IPS-20b (cell line): ENCODE data around the gene RING1.

Source experiments
- H3K27ac ChIP-seq: one replicate; pipeline ENCODE4 v1.5.1; 2013; ENCODE audit warnings: low read length
- H3K27me3 ChIP-seq: 2 replicates; pipeline ENCODE4 v1.6.1; 2013; ENCODE audit warnings: mild to moderate bottlenecking, low read length, inconsistent platforms; ENCODE audit not compliant: insufficient read depth
- H3K36me3 ChIP-seq: 2 replicates; pipeline ENCODE4 v1.6.1; 2013; ENCODE audit warnings: low read depth, mild to moderate bottlenecking, inconsistent platforms, low read length, moderate library complexity; ENCODE audit not compliant: insufficient read depth
- H3K4me1 ChIP-seq: 2 replicates; pipeline ENCODE4 v1.6.1; 2013; ENCODE audit warnings: mild to moderate bottlenecking, control low read depth, inconsistent platforms, low read length, moderate library complexity; ENCODE audit not compliant: insufficient read depth
- H3K4me3 ChIP-seq: 2 replicates; pipeline ENCODE4 v1.5.1; 2013; ENCODE audit warnings: mild to moderate bottlenecking, low read length, inconsistent platforms
- H3K9ac ChIP-seq: 2 replicates; pipeline ENCODE4 v1.6.1; 2013; ENCODE audit warnings: low read depth, mild to moderate bottlenecking, inconsistent platforms, low read length, moderate library complexity
- H3K9me3 ChIP-seq: 2 replicates; pipeline ENCODE4 v1.6.1; 2013; ENCODE audit warnings: mild to moderate bottlenecking, low read depth, low read length, inconsistent platforms; ENCODE audit not compliant: insufficient read depth

The RING1 gene

DNA sequence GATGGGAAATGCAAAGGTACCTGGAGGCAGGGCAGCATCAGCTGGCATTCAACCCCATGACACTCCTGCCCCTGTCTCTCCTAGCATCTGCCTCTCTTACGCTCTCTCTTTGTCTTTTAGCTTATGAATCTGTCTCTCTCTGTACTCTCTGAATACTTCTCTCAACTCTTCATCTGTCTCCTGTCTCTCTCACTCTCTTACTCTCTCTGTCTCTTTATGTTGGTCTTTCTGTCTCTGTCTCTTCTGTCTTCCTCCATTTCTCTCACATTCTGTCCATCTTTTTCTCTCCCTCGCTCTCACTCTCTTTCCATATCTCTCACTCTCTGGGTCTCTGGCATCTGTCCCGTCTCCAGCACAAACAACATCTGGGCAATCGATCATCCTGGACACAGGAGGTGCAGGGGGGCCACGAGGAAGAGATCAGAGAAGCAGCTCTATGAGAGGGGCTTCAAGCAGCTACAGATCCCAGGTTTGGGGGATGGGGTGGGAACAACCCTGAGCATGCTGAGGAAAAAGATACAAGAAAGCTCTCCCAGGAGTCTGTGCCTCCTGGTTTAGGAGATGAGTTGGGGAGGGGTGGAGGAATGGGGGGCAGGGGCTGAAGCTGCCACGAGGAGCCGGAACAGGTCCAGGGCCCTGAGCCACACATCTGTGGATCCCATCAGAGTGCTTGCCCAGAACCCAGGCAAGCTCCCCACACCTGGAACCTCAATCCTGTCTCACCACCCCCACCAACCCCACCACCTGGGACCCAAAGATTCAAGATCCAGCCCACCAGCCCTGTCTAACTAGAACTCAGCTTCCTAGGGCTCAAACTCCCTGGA is 18.5 kb upstream of the RING1 start:
- Histone ChIP-seq H3K4me1 (peaks cover 6% of the 10 kb centered on the region; the same call in 1 of the 2 replicates), H3K9me3 (no peaks in the 10 kb centered on the region), H3K9ac (no peak overlapping the region), H3K27ac (no peak overlapping the region), H3K27me3 (peaks cover 59% of the 10 kb centered on the region), H3K36me3 (peaks cover 6% of the 10 kb centered on the region), H3K4me3 (no peak overlapping the region)

DNA sequence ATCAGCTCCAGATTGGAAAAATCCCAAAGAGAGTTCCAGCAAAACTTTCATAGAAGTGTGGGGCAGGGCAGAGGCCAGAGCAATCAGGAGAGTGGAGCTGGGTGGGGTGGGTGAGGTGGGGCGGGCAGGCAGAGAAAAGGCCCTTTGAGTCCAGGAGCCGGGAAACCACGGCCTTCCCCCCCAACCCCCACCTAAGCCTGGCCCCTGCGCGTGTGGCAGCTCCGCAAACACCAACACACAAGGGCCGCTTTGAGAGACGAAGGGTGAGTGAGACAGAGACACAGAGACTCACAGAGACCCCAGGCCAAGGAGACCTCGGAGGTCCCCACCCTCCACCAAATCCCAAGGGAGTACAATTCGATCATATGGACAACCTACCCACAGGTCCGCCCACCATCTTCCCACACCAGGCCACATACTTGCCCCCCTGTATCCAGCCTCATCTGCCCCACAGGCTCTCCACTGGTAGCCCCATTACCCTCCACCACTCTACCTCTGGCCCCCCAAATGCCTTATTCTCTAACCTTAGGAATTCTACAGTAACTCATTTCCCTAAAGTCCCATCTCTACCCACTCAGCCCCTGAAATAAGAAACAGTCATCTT is 17.7 kb upstream of the RING1 start:
- Histone ChIP-seq H3K9ac (no peak overlapping the region), H3K9me3 (no peaks in the 10 kb centered on the region), H3K27me3 (peaks cover 59% of the 10 kb centered on the region), H3K36me3 (peaks cover 14% of the 10 kb centered on the region), H3K4me1 (peaks cover 6% of the 10 kb centered on the region; the same call in 1 of the 2 replicates), H3K27ac (no peak overlapping the region), H3K4me3 (no peak overlapping the region)

DNA sequence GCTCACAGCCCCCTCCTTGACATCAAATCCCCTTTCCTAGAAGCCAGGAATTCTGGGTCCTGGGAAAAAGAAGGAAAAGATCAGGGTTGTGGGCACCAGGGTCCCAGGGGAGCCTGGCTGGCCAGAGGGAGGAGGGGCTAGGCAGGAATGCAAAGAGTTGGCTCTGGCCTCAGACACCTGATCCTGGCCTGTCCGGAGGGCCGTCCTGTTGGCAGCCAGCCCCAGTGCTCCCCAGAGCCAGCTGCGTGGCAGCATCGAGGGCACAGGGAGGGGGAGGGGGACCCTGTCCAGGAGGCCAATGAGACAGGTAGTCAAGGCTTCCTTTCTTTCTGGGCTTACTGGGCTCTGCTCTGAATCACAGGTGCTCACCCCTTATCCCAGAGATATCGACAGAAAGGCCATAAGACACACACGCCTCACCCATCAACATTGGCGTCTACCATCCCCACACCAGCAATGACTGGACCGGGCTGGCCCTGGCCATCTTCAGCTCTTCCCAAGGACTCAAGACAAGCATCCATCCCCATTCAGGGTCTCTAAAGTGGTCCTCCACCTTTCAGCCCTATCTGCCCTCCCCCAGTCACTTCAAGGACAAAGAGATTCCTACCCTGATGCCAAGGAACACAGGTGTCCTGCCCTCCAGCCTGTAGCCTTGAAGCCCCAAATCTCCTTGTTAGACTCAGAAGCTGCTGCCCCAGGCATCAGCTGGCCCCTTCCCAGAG is 16.8 kb upstream of the RING1 start:
- Histone ChIP-seq H3K27me3 (peaks cover 50% of the 10 kb centered on the region), H3K9me3 (no peaks in the 10 kb centered on the region), H3K27ac (no peak overlapping the region), H3K4me3 (peak overlapping the region; percentile 46; the same call in 1 of the 2 replicates), H3K4me1 (peaks cover 6% of the 10 kb centered on the region; the same call in 1 of the 2 replicates), H3K9ac (no peak overlapping the region), H3K36me3 (peaks cover 23% of the 10 kb centered on the region)

DNA sequence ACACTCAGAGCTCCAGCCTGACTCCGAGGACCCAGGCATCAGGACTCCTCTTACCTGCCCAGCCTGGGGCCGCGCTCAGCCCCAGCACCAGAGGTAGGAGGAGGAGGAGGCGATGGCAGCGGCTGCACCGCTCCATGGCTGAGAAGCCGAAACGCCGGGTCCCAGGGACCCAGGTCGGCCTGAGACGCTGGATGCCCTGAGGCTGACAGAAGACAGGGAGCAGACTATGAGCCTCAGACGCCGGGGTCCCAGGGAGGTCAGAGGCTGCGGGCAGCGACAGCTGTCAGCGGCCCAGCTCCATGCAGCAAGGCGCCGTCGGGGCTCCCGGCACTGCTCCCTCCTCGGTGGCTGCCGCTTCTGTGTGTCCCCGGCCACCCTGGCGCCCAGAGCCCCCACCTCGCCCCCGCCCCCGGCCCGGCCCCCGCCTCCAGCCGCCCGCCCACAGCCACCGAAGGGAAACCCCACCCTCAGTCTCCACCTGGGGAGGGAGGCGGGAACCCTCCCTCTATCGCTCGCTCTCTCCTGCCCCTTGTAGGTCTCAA is 16.1 kb upstream of the RING1 start, which contains the start of gene COL11A2:
Gene COL11A2 (minus strand): TSS at position 363 of the 542 bp plus-strand sequence. CDS start 227 bp downstream, at position 136.
- Histone ChIP-seq H3K36me3 (peaks cover 29% of the 10 kb centered on the region), H3K27me3 (peaks cover 44% of the 10 kb centered on the region), H3K4me1 (peaks cover 6% of the 10 kb centered on the region; the same call in 1 of the 2 replicates), H3K9me3 (no peaks in the 10 kb centered on the region), H3K9ac (peak within 1 kb of the TSS; percentile 48; the same call in 1 of the 2 replicates), H3K27ac (no peak within 1 kb of the TSS), H3K4me3 (peak within 1 kb of the TSS; percentile 79)

DNA sequence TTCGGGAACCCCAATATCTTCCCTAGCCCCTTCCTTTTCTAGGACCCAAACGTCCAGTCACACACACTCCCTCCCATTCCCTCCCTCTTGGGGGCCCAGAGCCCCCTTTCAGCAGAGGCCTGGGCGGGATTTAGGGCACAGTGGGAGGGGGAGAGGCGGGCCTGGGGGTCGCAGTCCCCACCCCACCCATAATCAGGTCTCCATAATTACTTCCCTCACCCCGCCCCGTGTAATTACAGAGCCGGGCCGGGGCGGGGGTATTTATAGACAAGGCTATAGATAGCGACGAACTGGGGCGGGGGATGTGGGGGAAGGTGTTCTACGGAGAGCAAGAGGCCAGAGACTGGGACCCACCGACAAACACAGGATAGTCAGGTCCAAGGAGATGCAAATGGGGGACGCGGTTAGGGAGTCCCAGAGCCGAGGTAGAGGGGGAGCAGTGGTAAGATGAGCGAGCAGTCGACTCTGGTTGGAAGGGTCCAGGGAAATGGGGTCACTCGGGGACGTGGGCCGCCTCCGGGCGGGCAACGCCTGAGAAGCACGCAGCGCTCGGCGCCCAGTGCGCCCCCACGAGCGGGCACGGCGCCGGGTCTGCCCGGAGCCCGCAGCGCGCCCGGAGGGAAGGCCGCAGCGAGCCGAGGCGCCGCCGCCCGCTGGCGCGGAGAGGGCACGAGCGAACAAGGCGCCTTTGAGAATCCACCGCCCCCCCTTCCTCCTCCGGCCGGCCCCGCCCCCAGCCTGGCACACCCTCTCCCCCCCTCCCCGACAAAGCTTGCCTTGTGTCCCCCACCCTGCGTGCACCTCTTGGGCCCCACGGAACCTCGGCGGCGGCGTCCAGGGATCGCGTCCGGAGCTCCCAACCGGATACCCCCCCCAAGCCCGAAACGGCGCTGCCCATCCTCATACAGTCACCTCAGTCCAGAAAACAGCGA is 15.4 kb upstream of the RING1 start:
- Histone ChIP-seq H3K27me3 (peaks cover 40% of the 10 kb centered on the region), H3K4me3 (peak overlapping the region; percentile 79), H3K9me3 (no peaks in the 10 kb centered on the region), H3K9ac (peak overlapping the region; percentile 48; the same call in 1 of the 2 replicates), H3K4me1 (peaks cover 6% of the 10 kb centered on the region; the same call in 1 of the 2 replicates), H3K36me3 (peaks cover 31% of the 10 kb centered on the region), H3K27ac (no peak overlapping the region)

GRCh38 chr6:33193619-33194018 is 14.7 kb upstream of the RING1 start:
- peaks cover 6% of the 10 kb centered on the region; the same call in 1 of the 2 replicates for H3K4me1 ChIP-seq
- peaks cover 31% of the 10 kb centered on the region for H3K36me3 ChIP-seq
- H3K4me3 ChIP-seq, result peak overlapping the region; percentile 79; the same call in 1 of the 2 replicates
- H3K27ac ChIP-seq, result no peak overlapping the region
- no peak overlapping the region for H3K9ac ChIP-seq
- H3K9me3 ChIP-seq, result no peaks in the 10 kb centered on the region
- peaks cover 36% of the 10 kb centered on the region for H3K27me3 ChIP-seq

- peaks cover 6% of the 10 kb centered on the region; the same call in 1 of the 2 replicates for H3K4me1 ChIP-seq
- no peaks in the 10 kb centered on the region for H3K9me3 ChIP-seq
- peaks cover 31% of the 10 kb centered on the region for H3K36me3 ChIP-seq
- no peak overlapping the region for H3K4me3 ChIP-seq
- no peak overlapping the region for H3K9ac ChIP-seq
- peaks cover 34% of the 10 kb centered on the region for H3K27me3 ChIP-seq
- no peak overlapping the region for H3K27ac ChIP-seq
These were observed 13.8 kb upstream of the RING1 start for GRCh38 chr6:33194431-33194979.

- peaks cover 31% of the 10 kb centered on the region for H3K36me3 ChIP-seq
- peaks cover 25% of the 10 kb centered on the region for H3K27me3 ChIP-seq
- H3K9me3 ChIP-seq, result no peaks in the 10 kb centered on the region
- peaks cover 6% of the 10 kb centered on the region; the same call in 1 of the 2 replicates for H3K4me1 ChIP-seq
- no peak overlapping the region for H3K27ac ChIP-seq
- no peak overlapping the region for H3K9ac ChIP-seq
- H3K4me3 ChIP-seq, result no peak overlapping the region
These were observed 12.8 kb upstream of the RING1 start for GRCh38 chr6:33195304-33196165.

DNA sequence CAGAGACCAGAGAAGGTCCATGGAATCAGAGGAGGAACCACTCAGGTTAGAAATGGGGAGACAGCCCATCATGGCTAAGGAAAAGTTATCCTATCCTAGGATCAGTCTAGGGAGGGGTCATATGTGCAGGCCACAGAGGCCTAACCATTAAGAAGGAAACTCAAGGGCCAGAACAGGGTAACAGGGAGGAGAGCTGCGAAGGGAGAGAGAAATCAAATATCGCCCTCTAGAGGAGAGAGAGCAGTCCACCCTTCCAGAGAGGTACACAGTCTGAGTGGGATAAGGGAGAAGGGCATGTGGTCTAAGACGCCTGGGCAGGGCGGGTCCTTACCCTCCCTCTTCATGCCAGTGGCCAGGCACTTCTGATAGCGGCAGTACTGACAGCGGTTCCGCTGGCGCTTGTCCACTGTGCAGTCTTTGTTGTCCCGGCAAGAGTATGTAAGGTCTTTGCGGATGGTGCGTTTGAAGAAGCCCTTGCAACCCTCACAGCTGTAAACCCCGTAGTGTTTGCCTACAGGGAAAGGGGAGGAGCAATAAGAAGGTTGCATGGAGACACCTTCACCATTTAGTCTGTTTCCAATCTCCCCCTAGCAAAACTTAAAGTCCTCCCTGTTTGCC is 10.8 kb upstream of the RING1 start:
- H3K4me3 ChIP-seq, result no peak overlapping the region
- peaks cover 6% of the 10 kb centered on the region for H3K27me3 ChIP-seq
- H3K27ac ChIP-seq, result no peak overlapping the region
- peaks cover 42% of the 10 kb centered on the region for H3K36me3 ChIP-seq
- H3K4me1 ChIP-seq, result peaks cover 3% of the 10 kb centered on the region; the same call in 1 of the 2 replicates
- no peak overlapping the region for H3K9ac ChIP-seq
- H3K9me3 ChIP-seq, result no peaks in the 10 kb centered on the region
